NB4 (cell line): ENCODE data around the gene ZDHHC1.

Source experiments
- DNase-seq: peaks from one replicate; pipeline ENCODE4 v3.0.0; 2010; ENCODE audit warnings: low read depth
- H3K4me3 ChIP-seq: one replicate; pipeline ENCODE4 v1.5.1; 2011; ENCODE audit warnings: mild to moderate bottlenecking, low read depth, low read length, moderate library complexity
- MAX ChIP-seq: IDR thresholded peaks from 2 replicates; pipeline ENCODE4 v1.6.1; 2011; ENCODE audit warnings: low read depth, low read length
- MYC ChIP-seq: IDR thresholded peaks from 2 replicates; pipeline ENCODE4 v1.6.1; 2011; ENCODE audit warnings: low read depth, low read length
- POLR2A ChIP-seq: IDR thresholded peaks from 2 replicates; pipeline ENCODE4 v1.6.1; 2011; ENCODE audit warnings: mild to moderate bottlenecking; ENCODE audit not compliant: insufficient read length; ENCODE audit errors: extremely low read depth
- TF ChIP-seq, protein P1 (sequence below): IDR thresholded peaks from one replicate; pipeline ENCODE4 v1.5.1; 2012; ENCODE audit warnings: low read depth, low read length

ZDHHC1 gene

DNA sequence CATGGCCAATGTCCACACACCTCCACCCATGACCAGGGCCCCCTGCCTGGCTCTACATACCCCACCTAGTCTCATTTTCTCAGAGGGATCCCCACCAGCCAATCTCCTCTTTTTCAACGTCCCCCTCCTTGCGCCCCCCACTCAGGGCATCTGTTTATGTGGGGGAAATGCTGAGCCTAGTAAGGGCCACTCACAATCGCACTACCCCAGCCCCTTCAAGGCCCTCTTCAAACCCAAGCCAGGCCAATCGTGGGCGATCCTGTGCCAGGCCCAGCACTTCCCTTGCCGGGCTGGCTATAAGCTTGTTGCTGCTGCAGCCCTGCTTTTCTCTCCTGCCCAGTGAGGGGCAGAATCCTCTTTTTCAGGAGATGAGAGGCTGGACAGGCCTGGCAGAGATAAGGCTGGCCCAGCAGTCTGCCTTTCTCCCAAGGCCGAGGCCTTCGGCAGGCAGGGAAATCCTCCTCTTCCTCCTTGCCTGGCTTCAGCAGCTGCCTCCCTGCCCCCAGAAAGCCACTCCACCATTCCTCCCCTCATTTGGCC lies 30.8 kb upstream of the ZDHHC1 start:
- DNase-seq = no peak
- TF ChIP-seq MAX = no peak
- TF ChIP-seq, protein P1, sequence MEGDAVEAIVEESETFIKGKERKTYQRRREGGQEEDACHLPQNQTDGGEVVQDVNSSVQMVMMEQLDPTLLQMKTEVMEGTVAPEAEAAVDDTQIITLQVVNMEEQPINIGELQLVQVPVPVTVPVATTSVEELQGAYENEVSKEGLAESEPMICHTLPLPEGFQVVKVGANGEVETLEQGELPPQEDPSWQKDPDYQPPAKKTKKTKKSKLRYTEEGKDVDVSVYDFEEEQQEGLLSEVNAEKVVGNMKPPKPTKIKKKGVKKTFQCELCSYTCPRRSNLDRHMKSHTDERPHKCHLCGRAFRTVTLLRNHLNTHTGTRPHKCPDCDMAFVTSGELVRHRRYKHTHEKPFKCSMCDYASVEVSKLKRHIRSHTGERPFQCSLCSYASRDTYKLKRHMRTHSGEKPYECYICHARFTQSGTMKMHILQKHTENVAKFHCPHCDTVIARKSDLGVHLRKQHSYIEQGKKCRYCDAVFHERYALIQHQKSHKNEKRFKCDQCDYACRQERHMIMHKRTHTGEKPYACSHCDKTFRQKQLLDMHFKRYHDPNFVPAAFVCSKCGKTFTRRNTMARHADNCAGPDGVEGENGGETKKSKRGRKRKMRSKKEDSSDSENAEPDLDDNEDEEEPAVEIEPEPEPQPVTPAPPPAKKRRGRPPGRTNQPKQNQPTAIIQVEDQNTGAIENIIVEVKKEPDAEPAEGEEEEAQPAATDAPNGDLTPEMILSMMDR = no peak
- TF ChIP-seq MYC = no peak
- TF ChIP-seq POLR2A = no peak
- no peak overlapping the region for H3K4me3 ChIP-seq

GRCh38 chr16:67445913-67446907 lies 29.9 kb upstream of the ZDHHC1 start:
- no peak for TF ChIP-seq MAX
- no peak for TF ChIP-seq POLR2A
- TF ChIP-seq MYC = no peak
- TF ChIP-seq, protein P1 = no peak
- H3K4me3 ChIP-seq = no peak overlapping the region
- DNase-seq = no peak

DNA sequence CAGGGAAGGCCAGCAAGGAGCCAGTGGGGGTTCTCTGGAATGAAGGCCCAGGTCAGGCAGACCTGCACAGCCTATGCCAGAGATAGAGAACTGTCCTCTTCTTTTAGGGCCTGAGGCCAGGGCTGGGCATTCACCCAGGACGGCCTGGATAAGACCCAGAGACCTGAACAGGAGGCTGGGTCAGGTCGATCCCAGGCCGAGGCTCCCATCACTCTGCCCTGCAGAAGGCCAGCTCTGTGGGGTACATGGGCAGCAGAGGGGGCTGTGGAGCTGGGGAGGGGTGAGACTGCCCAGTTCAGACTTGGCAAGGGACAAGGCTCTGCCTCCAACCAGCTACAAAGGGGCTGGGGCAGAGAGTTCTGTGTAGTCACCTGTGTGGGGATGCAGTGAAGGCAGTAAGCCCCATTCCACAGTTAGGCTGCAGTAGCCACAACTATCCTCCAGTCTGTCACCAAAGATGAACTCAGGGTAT lies 29.2 kb upstream of the ZDHHC1 start:
- H3K4me3 ChIP-seq = no peak overlapping the region
- no peak for DNase-seq
- TF ChIP-seq POLR2A (no peak), MAX (no peak), MYC (no peak)

- DNase-seq = no peak
- no peak for TF ChIP-seq POLR2A
- no peak for TF ChIP-seq MAX
- TF ChIP-seq, protein P1 = no peak
- TF ChIP-seq MYC = no peak
- no peak overlapping the region for H3K4me3 ChIP-seq
These were observed 28.8 kb upstream of the ZDHHC1 start for GRCh38 chr16:67445126-67445426.

GRCh38 chr16:67444259-67445125 lies 28.2 kb upstream of the ZDHHC1 start:
- no peak overlapping the region for H3K4me3 ChIP-seq
- no peak for TF ChIP-seq MAX
- TF ChIP-seq, protein P1 = no peak
- TF ChIP-seq MYC = no peak
- TF ChIP-seq POLR2A = no peak
- no peak for DNase-seq

DNA sequence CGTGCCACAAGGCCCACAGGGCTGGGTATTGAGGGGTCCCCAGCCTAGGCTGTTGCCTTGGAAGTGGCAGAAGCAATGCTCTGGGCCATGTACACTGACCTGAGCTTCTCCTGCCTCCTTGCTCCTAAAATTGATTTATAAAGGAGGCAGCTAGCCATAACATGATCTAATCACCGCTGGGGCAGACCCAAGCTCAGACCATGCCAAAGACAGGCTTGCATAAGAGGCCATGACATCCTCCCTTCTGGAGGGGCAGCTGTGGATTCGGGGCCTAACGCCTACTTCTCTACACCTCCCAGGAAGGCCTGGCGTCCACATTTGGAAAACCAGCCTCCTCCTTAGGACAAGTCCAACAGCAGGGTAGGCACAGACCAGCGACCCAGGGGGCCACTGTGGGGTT lies 27.0 kb upstream of the ZDHHC1 start:
- TF ChIP-seq, protein P1 = no peak
- TF ChIP-seq MYC (no peak), POLR2A (no peak), MAX (no peak)
- no peak for DNase-seq
- H3K4me3 ChIP-seq = no peak overlapping the region
